Measurements from ENCODE around the gene WNT9B. TPM values are rescaled to one million over a fixed set of nuclear protein-coding genes. Genes with fewer than 3 reads are reported as not detected.

WNT9B gene
- total RNA-seq, 2 experiments from 2014 or later: not detected

- no peak for TF ChIP-seq CTCF (IDR thresholded peaks at IDR 0.05)
- intact Hi-C loops (cut with DNase I, micrococcal nuclease): no loop called here
- ATAC-seq (ENCODE audit: poor library complexity): no peak
- Mint-ChIP-seq H3K27me3 (peaks cover 77% of the 10 kb centered on the region), H3K9me3 (no peaks in the 10 kb centered on the region), H3K4me1 (ENCODE audit: low read depth) (peaks cover 5% of the 10 kb centered on the region), H3K36me3 (ENCODE audit: low read depth) (no peaks in the 10 kb centered on the region), H3K27ac (no peak overlapping the region), H3K4me3 (no peak overlapping the region)
- POLR2A ChIA-PET: no interaction called here
- Histone ChIP-seq H3K4me1 (ENCODE audit: insufficient read depth, low read length) (peaks cover 12% of the 10 kb centered on the region), H3K27ac (ENCODE audit: low read depth in 1 of 2, low read length in 2 of 2) (no peak overlapping the region), H3K9me3 (ENCODE audit: control insufficient read depth in 1 of 2, insufficient read depth in 1 of 2, low read length in 2 of 2) (peaks cover 0 to 11% of the 10 kb centered on the region in 2 experiments), H3K27me3 (ENCODE audit: control insufficient read depth in 1 of 2, insufficient read depth in 2 of 2, low read length in 2 of 2) (peaks cover 30 to 36% of the 10 kb centered on the region in 2 experiments), H3K4me3 (ENCODE audit: low read length) (no peak overlapping the region), H3K36me3 (ENCODE audit: insufficient read depth, low read length) (no peaks in the 10 kb centered on the region)
- no peak for DNase-seq
- CTCF ChIA-PET: no interaction called here
These were observed 3.1 kb downstream of the WNT9B start for GRCh38 chr17:46854515-46854914.

- no peak overlapping the region for H3K4me3 Mint-ChIP-seq
- peaks cover 0 to 11% of the 10 kb centered on the region in 2 experiments for H3K9me3 ChIP-seq (ENCODE audit: control insufficient read depth in 1 of 2, insufficient read depth in 1 of 2, low read length in 2 of 2)
- no peaks in the 10 kb centered on the region for H3K36me3 Mint-ChIP-seq (ENCODE audit: low read depth)
- peaks cover 72% of the 10 kb centered on the region for H3K27me3 Mint-ChIP-seq
- H3K4me3 ChIP-seq (ENCODE audit: low read length): no peak overlapping the region
- peaks cover 5% of the 10 kb centered on the region for H3K4me1 Mint-ChIP-seq (ENCODE audit: low read depth)
- H3K4me1 ChIP-seq (ENCODE audit: insufficient read depth, low read length): peaks cover 12% of the 10 kb centered on the region
- no peak overlapping the region for H3K27ac Mint-ChIP-seq
- ChIA-PET CTCF (no interaction called here), POLR2A (no interaction called here)
- ATAC-seq (ENCODE audit: poor library complexity) (no peak), DNase-seq (no peak)
- no peaks in the 10 kb centered on the region for H3K36me3 ChIP-seq (ENCODE audit: insufficient read depth, low read length)
- H3K9me3 Mint-ChIP-seq: no peaks in the 10 kb centered on the region
- H3K27me3 ChIP-seq (ENCODE audit: control insufficient read depth in 1 of 2, insufficient read depth in 2 of 2, low read length in 2 of 2): peaks cover 28 to 35% of the 10 kb centered on the region in 2 experiments
- no peak for TF ChIP-seq CTCF (IDR thresholded peaks at IDR 0.05)
- intact Hi-C loops (cut with DNase I, micrococcal nuclease): no loop called here
- no peak overlapping the region for H3K27ac ChIP-seq (ENCODE audit: low read depth in 1 of 2, low read length in 2 of 2)
These were observed 3.6 kb downstream of the WNT9B start for GRCh38 chr17:46854948-46855347.

GRCh38 chr17:46857600-46857999 is 6.2 kb downstream of the WNT9B start:
- ATAC-seq (ENCODE audit: poor library complexity) (no peak), DNase-seq (no peak)
- CTCF ChIA-PET: no interaction called here

More at GRCh38 chr17:46857600-46857999, 6.2 kb downstream of the WNT9B start:
- no peak overlapping the region for H3K4me3 ChIP-seq (ENCODE audit: low read length)
- TF ChIP-seq CTCF (IDR thresholded peaks at IDR 0.05): no peak
- Mint-ChIP-seq H3K27me3 (peaks cover 49% of the 10 kb centered on the region), H3K4me1 (ENCODE audit: low read depth) (peaks cover 4% of the 10 kb centered on the region), H3K9me3 (no peaks in the 10 kb centered on the region), H3K36me3 (ENCODE audit: low read depth) (no peaks in the 10 kb centered on the region), H3K27ac (no peak overlapping the region), H3K4me3 (no peak overlapping the region)
- no peak overlapping the region for H3K27ac ChIP-seq (ENCODE audit: low read depth in 1 of 2, low read length in 2 of 2)
- POLR2A ChIA-PET: no interaction called here
- intact Hi-C loops (cut with DNase I, micrococcal nuclease): no loop called here
- no peaks in the 10 kb centered on the region for H3K9me3 ChIP-seq (ENCODE audit: control insufficient read depth in 1 of 2, insufficient read depth in 1 of 2, low read length in 2 of 2)
- no peaks in the 10 kb centered on the region for H3K36me3 ChIP-seq (ENCODE audit: insufficient read depth, low read length)
- H3K27me3 ChIP-seq (ENCODE audit: control insufficient read depth in 1 of 2, insufficient read depth in 2 of 2, low read length in 2 of 2): peaks cover 7 to 17% of the 10 kb centered on the region in 2 experiments
- no peaks in the 10 kb centered on the region for H3K4me1 ChIP-seq (ENCODE audit: insufficient read depth, low read length)

All from CD4-positive, alpha-beta T cell (primary cell).